Measurements from ENCODE around the gene IL1A.

GRCh38 chr2:112803691-112804521 lies 19.6 kb upstream of the IL1A start:
- TF ChIP-seq USF2 (IDR thresholded peaks at IDR 0.05; ENCODE audit: borderline replicate concordance, low read depth, low read length) (no peak), CTCF (IDR thresholded peaks at IDR 0.05) (no peak), SIN3A (IDR thresholded peaks at IDR 0.05; ENCODE audit: borderline replicate concordance, low read depth, low read length) (no peak), FOXM1 (IDR thresholded peaks at IDR 0.05; ENCODE audit: low read depth) (no peak), USF1 (IDR thresholded peaks at IDR 0.05; ENCODE audit: borderline replicate concordance, low read depth) (no peak), RFX5 (IDR thresholded peaks at IDR 0.05; ENCODE audit: low read length) (no peak), RAD21 (IDR thresholded peaks at IDR 0.05; ENCODE audit: low read length) (no peak), NRF1 (IDR thresholded peaks at IDR 0.05; ENCODE audit: low read depth, low read length) (no peak), EP300 (IDR thresholded peaks at IDR 0.05; ENCODE audit: borderline replicate concordance in 1 of 2, low read depth in 1 of 2, low read length in 1 of 2) (no peak), PBX3 (IDR thresholded peaks at IDR 0.05) (0 out of 2 replicates have a peak, but pooled peaks have one; percentile 15), JUND (IDR thresholded peaks at IDR 0.05) (0 out of 2 replicates have a peak, but pooled peaks have one; percentile 15), POLR2AphosphoS5 (IDR thresholded peaks at IDR 0.05; ENCODE audit: low read depth, low read length) (no peak), TAF1 (IDR thresholded peaks at IDR 0.05; ENCODE audit: borderline replicate concordance, low read depth, low read length) (no peak), EZH2phosphoT487 (IDR thresholded peaks at IDR 0.05; ENCODE audit: borderline replicate concordance, low read depth) (no peak)
